AG09309 (cell line): ENCODE measurements around the gene IL15RA.
"Not testable (repeated sequence)": the region's sequence is repeated elsewhere in the genome, so short reads cannot be mapped to it uniquely, and the experiment has no call there.

Source experiments
- DNase-seq: peaks from one replicate; pipeline ENCODE4 v3.0.0-alpha.2; 2010; ENCODE audit warnings: low read depth
- H3K4me3 ChIP-seq: 2 replicates; pipeline ENCODE4 v1.5.1; 2011; ENCODE audit warnings: mild to moderate bottlenecking, low read depth, low read length, moderate library complexity; ENCODE audit not compliant: control insufficient read depth
- TF ChIP-seq, protein P1 (sequence below): IDR thresholded peaks from 2 replicates; pipeline ENCODE4 v1.5.1; 2011; ENCODE audit warnings: mild to moderate bottlenecking, low read depth, low read length, inconsistent platforms; ENCODE audit not compliant: insufficient read depth, control insufficient read depth; ENCODE audit errors: missing control alignments

IL15RA gene

GRCh38 chr10:6006991-6007390 lies 29.6 kb upstream of the IL15RA start:
- H3K4me3 ChIP-seq, result no peak overlapping the region
- no peak for DNase-seq
- TF ChIP-seq, protein P1, sequence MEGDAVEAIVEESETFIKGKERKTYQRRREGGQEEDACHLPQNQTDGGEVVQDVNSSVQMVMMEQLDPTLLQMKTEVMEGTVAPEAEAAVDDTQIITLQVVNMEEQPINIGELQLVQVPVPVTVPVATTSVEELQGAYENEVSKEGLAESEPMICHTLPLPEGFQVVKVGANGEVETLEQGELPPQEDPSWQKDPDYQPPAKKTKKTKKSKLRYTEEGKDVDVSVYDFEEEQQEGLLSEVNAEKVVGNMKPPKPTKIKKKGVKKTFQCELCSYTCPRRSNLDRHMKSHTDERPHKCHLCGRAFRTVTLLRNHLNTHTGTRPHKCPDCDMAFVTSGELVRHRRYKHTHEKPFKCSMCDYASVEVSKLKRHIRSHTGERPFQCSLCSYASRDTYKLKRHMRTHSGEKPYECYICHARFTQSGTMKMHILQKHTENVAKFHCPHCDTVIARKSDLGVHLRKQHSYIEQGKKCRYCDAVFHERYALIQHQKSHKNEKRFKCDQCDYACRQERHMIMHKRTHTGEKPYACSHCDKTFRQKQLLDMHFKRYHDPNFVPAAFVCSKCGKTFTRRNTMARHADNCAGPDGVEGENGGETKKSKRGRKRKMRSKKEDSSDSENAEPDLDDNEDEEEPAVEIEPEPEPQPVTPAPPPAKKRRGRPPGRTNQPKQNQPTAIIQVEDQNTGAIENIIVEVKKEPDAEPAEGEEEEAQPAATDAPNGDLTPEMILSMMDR, result no peak

DNA sequence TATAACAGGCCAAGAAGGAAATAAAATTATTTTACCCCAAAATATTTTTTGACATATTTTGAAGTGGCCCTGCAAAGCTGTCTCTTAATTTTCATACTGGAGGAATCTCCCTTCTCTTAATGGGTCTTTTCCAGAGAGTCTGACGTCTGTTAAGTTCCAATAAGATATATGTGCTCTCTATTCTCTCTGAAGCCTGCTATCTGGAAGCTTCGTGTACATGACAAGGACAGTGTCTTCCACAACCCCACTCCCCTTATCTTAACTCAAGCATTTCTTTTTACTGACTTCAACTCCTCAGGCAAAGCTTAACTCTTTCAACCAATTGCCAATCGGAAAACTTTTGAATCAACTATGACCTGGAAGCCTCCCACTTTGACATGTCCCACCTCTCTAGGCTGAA lies 29.2 kb upstream of the IL15RA start:
- no peak overlapping the region for H3K4me3 ChIP-seq
- TF ChIP-seq, protein P1, result no peak
- no peak for DNase-seq

DNA sequence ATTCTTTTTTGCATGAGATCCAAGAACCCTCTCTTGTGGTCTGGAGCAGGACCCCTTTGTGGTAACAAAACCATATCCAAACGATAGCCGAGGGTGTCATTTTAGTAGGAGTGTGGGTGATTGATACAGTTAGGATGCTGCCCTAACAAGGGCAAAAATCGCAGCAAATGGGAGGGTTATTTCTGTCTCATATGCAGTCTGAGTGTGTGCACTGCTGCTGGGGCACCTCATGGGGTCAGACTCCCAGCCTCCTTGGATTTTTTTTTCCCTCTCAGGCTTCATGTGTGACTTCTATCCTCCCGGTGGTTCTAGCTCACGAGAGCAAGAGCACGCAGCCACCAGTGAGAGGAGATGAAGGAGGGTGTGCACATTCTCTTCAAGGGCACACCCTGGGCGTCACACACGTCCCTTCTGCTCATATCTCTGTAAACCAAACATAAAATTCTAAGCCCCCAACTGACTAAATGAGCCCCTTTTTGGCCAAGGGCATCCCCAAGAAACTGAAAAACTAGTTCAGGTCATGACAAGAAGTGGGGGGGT lies 28.6 kb upstream of the IL15RA start:
- H3K4me3 ChIP-seq, result no peak overlapping the region
- TF ChIP-seq, protein P1, result no peak
- no peak for DNase-seq

- not testable (repeated sequence) for DNase-seq, H3K4me3 ChIP-seq
Observed at GRCh38 chr10:6005161-6005804, 27.9 kb upstream of the IL15RA start.

DNA sequence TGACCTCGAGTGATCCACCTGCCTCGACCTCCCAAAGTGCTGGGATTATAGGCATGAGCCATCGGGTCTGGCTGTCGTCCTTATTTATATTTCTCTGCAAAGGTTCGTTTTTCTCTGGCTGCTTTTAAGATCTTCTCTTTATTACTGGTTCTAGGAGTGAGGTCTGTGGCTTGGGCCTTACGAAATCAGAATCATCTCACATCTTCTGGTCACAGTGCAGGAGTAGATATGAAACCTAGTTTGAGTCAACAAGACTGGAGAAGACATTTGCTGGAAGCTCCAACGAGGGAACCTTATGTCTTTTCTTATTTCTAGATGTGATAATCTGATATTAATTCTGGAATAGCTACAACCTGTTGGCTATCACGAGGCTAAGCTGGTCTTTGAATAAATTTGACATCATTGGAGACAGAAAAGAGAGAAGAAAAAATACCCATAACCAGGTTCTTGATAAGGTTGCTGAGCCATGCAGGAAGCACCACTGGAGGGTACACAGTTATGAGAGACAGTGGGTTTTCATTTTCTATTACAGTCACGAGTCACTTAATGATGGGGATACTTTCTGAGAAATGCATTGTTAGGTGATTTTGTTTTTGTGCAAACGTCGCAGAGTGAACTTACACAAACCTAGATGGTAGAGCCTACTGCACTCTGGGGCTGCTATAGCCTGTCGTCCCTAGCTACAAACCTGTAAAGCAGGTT lies 25.6 kb upstream of the IL15RA start:
- TF ChIP-seq, protein P1, result no peak
- no peak overlapping the region for H3K4me3 ChIP-seq
- DNase-seq, result no peak

DNA sequence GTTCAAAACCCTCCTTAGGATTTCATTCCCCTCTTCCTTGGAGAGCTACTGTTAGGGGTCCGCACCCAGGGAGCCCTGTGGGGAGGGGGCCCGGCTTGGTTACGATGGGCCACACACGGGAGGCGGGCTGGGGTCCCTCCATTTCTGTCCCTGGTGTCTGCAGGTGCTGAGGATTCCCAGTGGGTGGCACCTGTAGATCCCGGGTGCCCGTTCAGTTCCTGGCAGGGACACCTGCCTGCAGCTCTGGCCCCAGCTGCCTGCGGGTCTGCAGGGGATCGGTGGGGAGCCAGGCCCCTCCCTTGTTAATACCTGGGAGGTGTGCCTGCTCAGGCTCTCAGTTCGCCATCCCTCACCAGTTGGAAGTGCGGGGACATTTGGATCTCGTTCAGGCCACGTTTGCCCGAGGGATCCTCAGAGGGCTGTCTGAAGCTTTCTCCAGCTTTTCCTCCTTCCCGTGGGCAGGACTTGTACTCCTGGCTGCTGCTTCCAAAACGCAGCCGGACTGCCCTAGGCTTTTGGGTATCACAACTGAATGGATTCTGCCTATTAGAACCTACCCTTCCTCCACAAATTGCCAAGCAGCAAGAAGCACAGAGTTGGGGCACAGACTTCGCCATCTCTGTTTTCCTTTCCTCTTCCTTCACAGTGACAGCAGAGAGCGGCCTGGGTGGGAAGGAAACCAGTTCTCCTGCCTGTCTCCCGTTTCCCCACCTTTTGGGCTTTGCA lies 22.3 kb upstream of the IL15RA start:
- no peak overlapping the region for H3K4me3 ChIP-seq
- TF ChIP-seq, protein P1, result no peak
- DNase-seq, result no peak

GRCh38 chr10:5996696-5997095 lies 19.4 kb upstream of the IL15RA start:
- TF ChIP-seq, protein P1, result no peak
- no peak for DNase-seq
- no peak overlapping the region for H3K4me3 ChIP-seq
